GM21723 (cell line): Measurements from ENCODE around the gene PRR20G.

Experiments used
- ATAC-seq: cut with Tn5 transposase; IDR thresholded peaks from one replicate; pipeline ENCODE4 v1.9.1; 2021; ENCODE audit warnings: mild to moderate bottlenecking, moderate library complexity; ENCODE audit not compliant: unreplicated experiment

Gene PRR20G

GRCh38 chr3:127264794-127265514, 22.9 kb downstream of the PRR20G start:
- ATAC-seq = no peak

GRCh38 chr3:127264292-127264691, 23.6 kb downstream of the PRR20G start:
- ATAC-seq = no peak

- ATAC-seq = no peak
Measured at GRCh38 chr3:127263586-127264231, 24.1 kb downstream of the PRR20G start.

DNA sequence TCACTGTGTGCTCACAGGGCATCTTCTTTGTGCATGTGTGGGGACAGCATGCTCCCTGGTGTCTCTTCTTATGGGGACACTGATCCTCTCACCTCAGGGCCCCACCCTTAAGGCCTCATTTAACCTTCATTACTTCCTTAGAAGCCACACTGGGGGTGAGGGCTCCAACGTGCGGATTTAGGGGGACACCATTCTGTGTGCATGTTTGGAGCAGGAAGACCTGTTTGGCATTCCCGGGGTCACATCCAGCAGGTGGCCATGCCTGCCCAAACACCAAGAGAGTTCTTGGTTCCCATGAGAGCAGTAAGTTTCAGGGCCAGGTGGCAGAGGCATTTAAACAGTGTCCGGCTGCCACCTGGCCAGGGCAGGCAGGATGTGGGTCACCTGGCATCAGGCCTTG, 24.8 kb downstream of the PRR20G start:
- no peak for ATAC-seq

GRCh38 chr3:127262533-127262932, 25.3 kb downstream of the PRR20G start:
- no peak for ATAC-seq

DNA sequence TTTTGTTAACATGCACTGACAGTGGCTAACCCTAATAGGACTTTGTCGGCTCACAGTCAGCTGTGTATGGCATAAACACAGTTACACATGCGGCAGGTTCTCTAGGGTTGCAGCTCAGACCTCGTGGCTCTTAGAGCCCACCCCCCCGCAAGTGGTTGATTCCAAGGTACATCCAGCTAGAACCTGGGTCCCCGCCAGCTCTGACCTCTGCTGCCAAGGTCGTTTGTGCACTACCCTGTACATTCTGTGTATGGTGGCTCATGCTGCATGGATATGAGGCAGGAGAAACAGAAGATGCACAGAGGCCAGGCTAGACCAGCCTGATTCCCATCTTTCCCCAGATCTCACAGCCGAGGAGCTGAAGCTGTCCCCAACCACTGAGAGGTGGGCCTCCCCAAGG, 25.9 kb downstream of the PRR20G start:
- no peak for ATAC-seq

GRCh38 chr3:127260826-127261555, 26.9 kb downstream of the PRR20G start:
- ATAC-seq = no peak

DNA sequence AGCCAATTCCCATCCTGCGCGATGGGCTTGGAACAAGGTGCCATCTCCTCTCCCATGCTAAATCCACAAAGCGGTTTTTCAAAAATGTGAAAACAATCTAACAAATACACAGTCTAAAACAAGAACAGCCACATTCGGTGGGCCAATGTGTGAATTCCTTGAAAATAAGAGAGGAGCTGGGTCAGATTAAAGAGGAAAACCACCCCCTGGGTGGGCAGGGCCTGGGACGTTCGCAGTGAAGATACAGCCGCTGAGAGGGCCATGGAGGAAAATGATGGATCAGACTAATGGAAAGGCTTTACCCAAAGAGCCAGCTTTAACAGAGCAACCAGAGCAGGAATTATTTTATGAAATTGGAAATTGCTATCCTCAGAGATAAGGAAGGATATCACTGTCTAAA, 27.4 kb downstream of the PRR20G start:
- ATAC-seq = no peak

DNA sequence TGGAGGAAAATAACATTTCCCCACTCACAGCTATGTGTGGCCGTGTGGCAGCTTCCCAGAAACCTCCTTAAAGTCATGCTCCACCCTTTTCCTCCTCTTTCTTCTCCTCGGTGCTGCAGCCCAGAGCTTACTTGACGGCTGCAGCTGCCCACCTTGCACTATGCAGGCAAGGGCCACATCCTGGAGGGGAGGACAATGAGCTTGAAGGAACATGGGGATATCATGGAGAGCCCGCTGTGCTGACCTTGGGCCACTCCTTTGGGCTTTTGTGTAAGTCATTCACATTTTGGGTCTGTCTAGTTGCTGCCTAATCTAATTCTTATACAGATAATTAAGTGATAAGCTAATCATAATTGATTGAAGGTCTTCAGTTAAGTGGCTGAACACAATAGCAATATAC, 28.0 kb downstream of the PRR20G start:
- ATAC-seq = no peak

- no peak for ATAC-seq
Measured at GRCh38 chr3:127258733-127259132, 29.1 kb downstream of the PRR20G start.

DNA sequence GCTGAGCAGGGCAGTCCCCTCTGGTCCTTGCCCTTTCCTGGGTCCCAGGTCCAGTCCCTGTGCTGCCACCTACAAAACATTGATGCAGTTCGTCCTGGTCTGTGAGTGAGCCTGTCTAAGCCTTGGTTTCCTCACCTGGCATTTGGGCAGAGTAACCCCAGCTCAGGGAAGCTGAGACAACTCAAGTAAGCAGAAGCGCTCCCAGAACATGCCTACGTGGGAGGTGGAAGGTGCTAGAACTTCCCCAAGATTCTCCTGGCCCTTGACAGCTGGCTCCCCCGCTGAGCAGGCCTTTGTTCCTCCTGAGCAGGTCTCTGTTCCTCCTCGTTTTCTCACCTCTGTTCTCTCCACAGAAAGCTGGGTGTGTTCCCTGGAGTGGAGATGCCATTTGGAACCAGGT, 30.5 kb downstream of the PRR20G start:
- ATAC-seq = no peak

DNA sequence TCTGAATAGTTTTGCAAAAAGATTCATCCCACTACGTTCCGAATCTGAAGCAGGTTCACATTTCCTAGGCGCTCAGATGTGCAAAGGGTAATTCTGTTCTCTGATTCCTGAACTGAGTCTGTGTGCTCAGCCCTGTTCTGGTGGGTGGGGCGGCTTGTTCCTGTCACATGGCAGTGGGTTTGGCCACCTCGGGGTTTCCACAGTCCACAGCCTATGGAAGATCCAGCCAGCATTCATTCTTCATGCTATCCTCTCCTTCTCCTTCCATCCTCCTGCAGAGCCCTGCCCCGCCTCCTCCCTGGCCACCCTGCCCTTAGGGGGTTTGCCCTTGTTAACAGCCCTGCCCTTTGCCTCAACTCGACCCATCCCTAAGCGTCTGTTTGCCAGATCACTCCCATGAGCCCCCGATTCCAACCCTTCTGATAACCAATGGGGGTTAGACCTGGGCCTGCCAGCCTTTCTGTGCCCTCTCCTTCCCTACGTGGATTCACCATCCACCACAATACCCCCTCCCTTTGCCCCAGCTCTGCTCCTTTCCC, 31.0 kb downstream of the PRR20G start:
- ATAC-seq = no peak

GRCh38 chr3:127256138-127256537, 31.7 kb downstream of the PRR20G start:
- ATAC-seq = no peak

DNA sequence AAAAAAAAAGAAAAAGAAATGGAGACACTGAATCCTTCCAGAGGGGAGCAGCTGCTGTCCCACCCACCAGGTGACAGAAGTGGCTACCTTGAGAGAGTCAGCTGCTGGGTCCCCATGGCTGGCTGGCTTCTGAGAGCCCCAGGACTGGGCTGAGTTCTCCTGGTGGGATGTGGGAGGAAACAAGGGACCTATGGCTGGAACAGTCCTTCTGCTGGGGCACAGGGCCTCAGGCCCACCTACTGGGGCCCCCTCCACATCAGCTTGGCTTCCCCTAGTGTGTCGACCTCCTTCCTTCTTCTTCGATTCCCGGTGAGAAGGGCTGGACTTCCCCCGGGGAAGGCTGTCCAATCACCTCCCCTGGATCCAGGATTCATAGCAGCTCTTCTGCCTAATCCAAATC, 32.3 kb downstream of the PRR20G start:
- no peak for ATAC-seq

DNA sequence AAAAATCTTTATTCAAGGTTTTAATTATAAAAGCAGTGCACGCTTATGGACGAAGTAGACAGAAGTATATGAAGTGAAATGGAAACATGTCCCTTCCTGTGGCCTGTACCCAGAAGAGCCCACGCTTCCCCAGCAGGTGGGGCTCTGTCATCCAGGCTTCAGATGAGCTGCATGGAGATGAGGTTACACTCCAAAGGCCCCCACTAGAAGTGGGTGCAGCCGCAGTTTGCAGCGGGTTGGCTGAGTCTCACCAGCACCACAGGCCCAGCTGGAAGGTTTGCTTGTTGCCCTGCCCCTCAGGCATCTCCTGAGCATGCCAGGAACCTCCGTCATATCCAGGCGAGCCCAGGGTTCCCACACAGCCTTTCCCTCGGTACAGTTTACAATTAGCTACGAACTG, 33.1 kb downstream of the PRR20G start:
- ATAC-seq = no peak

GRCh38 chr3:127254033-127254644, 33.7 kb downstream of the PRR20G start:
- ATAC-seq = no peak

DNA sequence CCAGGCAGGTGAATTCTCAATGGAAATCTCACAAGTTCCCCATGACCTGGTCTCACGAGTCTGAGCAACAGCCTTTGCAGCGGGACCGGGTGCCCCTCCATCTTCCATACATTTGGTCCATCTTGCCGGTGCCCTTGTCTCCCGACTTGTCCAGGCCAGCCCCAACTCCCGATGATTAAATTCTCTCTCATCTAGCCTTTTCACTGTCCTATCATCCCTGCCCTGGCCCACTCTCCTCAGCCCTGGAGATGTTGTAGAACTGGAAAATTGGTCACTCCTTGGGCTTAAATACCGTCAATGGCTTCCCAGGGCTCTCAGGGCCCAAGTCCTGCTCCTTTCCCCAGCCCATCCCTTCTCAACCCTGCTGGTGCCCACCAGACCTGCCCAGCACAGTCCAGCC, 34.4 kb downstream of the PRR20G start:
- no peak for ATAC-seq

DNA sequence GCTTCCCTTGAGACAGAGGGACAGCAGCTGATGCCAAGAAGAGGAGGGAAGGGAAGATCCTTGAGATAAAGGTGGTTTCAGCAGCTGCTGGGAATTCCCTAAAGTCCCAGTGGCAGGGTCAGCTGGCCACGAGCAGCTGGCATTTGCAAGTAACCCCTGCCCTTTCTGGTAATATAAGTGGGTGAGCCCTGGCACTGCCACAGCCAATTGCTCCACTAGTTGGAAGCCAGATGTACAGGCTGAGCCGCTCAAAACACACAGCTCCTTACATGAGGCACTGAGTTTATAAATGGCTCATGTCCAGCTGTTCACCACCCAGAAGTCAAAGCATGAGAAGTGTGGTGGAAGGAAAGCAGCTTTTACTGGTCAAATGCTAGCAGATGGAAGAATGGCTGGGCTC, 35.4 kb downstream of the PRR20G start:
- no peak for ATAC-seq

DNA sequence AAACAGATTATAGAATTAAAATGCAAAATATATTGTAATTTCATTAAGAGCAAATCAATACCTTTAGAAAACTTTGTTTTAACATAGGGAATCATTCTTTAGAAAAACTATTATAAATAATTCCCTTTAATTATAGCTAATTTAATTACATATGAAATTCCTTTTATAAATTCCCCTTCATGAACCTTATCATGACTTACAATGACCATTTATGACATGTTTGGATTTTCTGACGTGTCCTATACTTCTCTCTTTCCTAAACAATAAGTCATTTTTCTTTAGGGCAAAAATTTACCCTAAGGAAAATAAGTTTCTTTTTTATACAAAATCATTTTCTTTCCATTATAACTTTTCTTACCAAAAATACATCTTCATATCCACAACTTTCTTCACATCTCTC, 37.8 kb downstream of the PRR20G start:
- ATAC-seq = no peak

- ATAC-seq = no peak
Measured at GRCh38 chr3:127247292-127247691, 40.6 kb downstream of the PRR20G start.

- no peak for ATAC-seq
Measured at GRCh38 chr3:127238602-127239001, 49.2 kb downstream of the PRR20G start.
